Bronchial epithelial cell (primary cell): Measurements from ENCODE around the gene FAM185A. TPM values are rescaled to one million over a fixed set of nuclear protein-coding genes. Genes with fewer than 3 reads are reported as not detected.
A peak's percentile ranks its signal among the peaks of the same experiment; 100 is the strongest.
"Not testable (repeated sequence)": the region's sequence is repeated elsewhere in the genome, so short reads cannot be mapped to it uniquely, and the experiment has no call there.

Experiments
- DNase-seq: peaks from one replicate; pipeline ENCODE4 v3.0.0-alpha.2; 2010; ENCODE audit warnings: low read depth
- FAIRE-seq: peaks from 2 replicates; lab custom pipeline; 2011; peaks lifted over from hg19 to GRCh38; lab: Jason Lieb, UNC
- H3K27me3 ChIP-seq: 2 replicates; pipeline ENCODE4 v1.5.1; 2011; ENCODE audit warnings: low read length; ENCODE audit not compliant: control insufficient read depth, insufficient read depth
- H3K36me3 ChIP-seq: 2 replicates; pipeline ENCODE4 v1.5.1; 2011; ENCODE audit warnings: low read length; ENCODE audit not compliant: control insufficient read depth, insufficient read depth
- H3K4me3 ChIP-seq: 2 replicates; pipeline ENCODE4 v1.5.1; 2011; ENCODE audit warnings: mild to moderate bottlenecking, low read depth, low read length, control low read depth
- total RNA-seq: library from RNA; depleted of rRNA; stranded (reverse); fragments of >200 nt; gene quantifications from 2 replicates; pipeline ENCODE4 v1.2.1, GENCODE V29; 2014

Gene FAM185A
- total RNA-seq, 1 donor from 2014 or later = 9.2 TPM

- FAIRE-seq, H3K36me3 ChIP-seq: not testable (repeated sequence)
Measured at GRCh38 chr7:102758227-102758626, 9.4 kb downstream of the FAM185A start.

GRCh38 chr7:102759934-102760333 is 11.1 kb downstream of the FAM185A start:
- not testable (repeated sequence) for H3K4me3 ChIP-seq, H3K36me3 ChIP-seq, H3K27me3 ChIP-seq, FAIRE-seq, DNase-seq

More at GRCh38 chr7:102758227-102758626, 9.4 kb downstream of the FAM185A start:
- H3K27me3 ChIP-seq, H3K4me3 ChIP-seq: not testable (repeated sequence)
- DNase-seq = peak; percentile 8

GRCh38 chr7:102761234-102761633 is 12.4 kb downstream of the FAM185A start:
- not testable (repeated sequence) for H3K27me3 ChIP-seq, H3K36me3 ChIP-seq, DNase-seq, FAIRE-seq, H3K4me3 ChIP-seq

DNA sequence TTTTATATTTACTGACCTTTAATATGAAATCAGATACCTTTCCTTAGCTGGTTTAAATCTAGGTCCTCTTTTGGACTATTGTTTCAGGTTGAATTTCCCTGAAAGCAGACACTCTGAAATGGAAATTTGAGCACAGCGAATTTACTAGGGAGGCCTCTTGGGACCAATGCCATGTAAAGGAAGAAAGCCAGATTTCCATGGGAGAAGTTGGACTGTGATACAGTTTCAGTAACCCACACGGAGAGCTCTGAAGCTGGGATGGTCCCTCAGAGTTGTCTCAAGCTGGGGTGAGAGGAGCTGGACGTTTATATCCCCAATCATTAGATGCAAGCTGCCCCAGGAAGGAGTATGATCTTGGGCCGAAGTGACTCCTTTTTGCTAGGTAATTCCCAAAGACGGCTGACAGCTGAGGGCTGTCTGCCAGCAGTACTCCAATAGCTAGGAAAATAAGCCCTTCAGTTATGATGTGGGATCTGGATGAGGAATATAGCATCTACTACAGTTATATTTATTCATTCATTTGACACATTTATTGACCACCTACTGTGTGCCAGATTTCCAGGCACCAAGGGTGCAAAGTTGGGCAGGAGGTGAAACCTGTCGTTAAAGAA is 14.6 kb downstream of the FAM185A start:
- H3K4me3 ChIP-seq, H3K36me3 ChIP-seq, FAIRE-seq, DNase-seq, H3K27me3 ChIP-seq: not testable (repeated sequence)

DNA sequence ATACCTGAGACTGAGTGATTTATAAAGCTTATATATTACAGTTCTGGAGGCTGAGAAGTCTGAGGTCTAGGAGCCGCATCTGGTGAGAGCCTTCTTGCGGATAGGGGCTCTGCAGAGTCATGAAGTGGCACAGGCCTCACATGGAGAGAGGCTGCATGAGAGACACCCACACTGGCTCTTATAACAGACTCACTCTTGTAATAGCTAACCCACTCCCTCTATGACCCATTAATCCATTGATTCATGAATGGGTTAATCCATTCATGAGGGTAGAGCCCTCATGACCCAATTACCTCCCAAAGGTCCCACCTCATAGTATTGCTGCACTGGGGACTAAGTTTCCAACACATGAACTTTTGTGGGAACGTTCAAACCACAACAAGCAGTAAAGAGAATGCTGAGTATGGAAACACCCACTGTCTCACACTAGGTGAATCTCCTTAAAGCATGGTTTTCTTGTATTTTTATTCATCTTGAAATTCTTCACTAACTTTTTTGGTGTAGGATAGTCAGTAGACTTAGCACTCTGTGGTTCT is 20.9 kb downstream of the FAM185A start:
- H3K36me3 ChIP-seq, H3K4me3 ChIP-seq, H3K27me3 ChIP-seq, DNase-seq: not testable (repeated sequence)
- FAIRE-seq = peak; percentile 55

DNA sequence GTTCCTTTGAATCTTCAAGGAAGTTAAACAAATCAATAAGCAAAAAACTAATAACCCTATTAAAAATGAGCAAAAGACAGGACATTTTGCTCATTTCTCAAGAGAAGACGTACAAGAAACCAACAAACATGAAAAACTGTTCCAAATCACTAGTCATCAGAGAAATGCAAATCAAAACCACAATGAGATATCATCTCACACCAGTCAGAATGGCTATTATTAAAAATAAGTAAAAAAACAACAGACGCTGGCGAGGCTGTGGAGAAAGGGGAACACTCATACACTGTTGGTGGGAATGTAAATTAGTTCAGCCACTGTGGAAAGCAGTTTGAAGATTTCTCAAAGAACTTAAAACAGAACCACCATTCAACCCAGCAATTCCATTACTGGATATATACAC is 21.7 kb downstream of the FAM185A start:
- H3K27me3 ChIP-seq, H3K36me3 ChIP-seq, DNase-seq, H3K4me3 ChIP-seq, FAIRE-seq: not testable (repeated sequence)

GRCh38 chr7:102776217-102776616 is 27.4 kb downstream of the FAM185A start:
- H3K27me3 ChIP-seq, FAIRE-seq, H3K36me3 ChIP-seq, DNase-seq, H3K4me3 ChIP-seq: not testable (repeated sequence)

DNA sequence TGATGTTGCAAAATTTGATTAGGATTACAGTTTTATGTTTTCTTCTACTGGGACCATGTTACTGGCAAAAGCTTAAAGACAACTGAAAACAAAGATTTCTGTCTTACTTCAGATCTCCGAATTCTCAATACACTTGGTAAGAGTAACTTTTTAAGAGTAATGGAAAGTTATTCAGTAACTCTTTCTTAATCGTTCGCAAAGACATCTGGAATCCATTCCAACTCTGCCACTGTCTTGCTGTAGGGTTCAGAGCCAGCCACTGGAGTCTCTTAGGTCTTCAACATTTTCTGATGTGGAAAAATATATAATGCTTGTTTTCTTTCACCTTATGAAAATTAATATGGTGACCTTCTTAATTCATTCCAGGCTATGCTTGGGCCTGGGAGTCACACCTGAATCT is 29.9 kb downstream of the FAM185A start:
- FAIRE-seq, H3K4me3 ChIP-seq, H3K36me3 ChIP-seq, H3K27me3 ChIP-seq, DNase-seq: not testable (repeated sequence)

- H3K36me3 ChIP-seq, DNase-seq, H3K27me3 ChIP-seq, H3K4me3 ChIP-seq, FAIRE-seq: not testable (repeated sequence)
Measured at GRCh38 chr7:102780926-102781325, 32.1 kb downstream of the FAM185A start.

GRCh38 chr7:102788770-102789169 is 40.0 kb downstream of the FAM185A start:
- H3K27me3 ChIP-seq, H3K4me3 ChIP-seq, H3K36me3 ChIP-seq, FAIRE-seq: not testable (repeated sequence)
- DNase-seq = peak; percentile 13

DNA sequence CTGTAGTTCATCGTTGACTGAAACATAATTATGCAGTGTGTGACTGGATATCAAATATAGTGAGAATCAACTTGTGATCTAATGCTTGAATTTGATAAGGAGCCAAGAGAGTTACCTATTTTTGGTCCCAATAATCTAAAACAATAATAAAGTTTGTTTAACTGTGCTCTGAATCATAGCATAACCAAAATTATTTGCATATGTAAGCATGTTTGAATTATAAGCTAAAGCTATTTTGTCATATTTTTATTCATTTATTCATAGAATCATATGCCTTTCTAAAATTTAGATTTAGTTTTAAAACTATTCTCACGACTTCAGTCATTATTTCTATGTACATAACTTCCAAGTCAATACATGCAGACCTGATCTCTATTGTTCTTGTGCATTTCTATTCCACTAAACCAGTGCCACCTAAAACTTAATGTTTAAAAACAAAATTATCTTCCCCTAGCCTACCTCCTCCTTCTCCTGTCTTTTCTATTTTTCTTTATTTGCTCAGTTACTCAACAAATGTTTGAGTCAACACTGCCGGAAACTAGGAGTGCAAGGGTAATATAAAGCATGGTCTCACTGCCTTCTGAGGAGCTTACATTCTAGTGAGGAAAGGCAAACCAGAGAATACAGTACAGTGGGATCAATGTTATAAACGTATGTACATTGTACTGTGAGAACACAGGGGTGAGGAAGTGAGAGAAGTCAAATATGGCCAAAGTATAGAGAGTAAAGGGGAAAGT is 41.7 kb downstream of the FAM185A start:
- not testable (repeated sequence) for H3K36me3 ChIP-seq, FAIRE-seq, H3K27me3 ChIP-seq, DNase-seq, H3K4me3 ChIP-seq

- DNase-seq, H3K36me3 ChIP-seq, H3K4me3 ChIP-seq, H3K27me3 ChIP-seq, FAIRE-seq: not testable (repeated sequence)
Measured at GRCh38 chr7:102791367-102791766, 42.6 kb downstream of the FAM185A start.

DNA sequence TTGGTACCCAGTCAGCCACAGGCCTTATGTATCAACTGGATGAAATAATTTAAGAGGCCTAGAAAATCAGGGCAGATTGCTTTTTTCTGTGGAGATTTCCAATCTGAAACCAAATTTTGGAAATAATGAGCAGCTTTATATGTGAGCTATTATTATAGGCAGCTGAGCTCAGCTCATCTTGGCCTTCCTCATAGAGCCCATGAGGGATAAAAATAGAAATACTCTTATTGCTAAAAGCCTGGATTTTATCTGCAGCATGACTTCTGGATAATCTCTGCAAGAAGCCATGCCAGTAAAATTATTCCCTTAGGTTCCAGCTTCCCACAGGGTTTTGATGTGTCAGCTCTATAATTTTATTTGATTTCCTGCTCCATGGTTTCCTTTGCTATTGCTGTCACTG is 43.0 kb downstream of the FAM185A start:
- not testable (repeated sequence) for FAIRE-seq, DNase-seq, H3K36me3 ChIP-seq, H3K27me3 ChIP-seq, H3K4me3 ChIP-seq

DNA sequence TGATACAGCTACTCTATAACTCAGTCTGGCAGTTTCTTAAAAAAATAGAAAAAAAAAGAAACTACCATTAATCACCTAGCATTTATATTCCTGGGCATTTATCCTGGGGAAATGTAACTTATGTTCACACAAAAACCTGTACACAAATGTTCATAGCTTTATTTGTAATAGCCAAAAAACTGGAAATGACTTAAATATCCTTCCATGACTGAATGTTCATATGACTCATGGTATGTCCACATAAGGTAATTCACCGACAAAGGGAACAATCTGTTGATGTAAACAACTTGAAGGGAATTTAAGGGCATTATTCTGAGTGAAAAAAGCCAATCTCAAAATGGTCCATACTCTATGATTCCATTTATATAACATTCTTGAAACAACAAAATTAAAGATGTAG is 45.8 kb downstream of the FAM185A start:
- FAIRE-seq, H3K27me3 ChIP-seq, H3K36me3 ChIP-seq, H3K4me3 ChIP-seq: not testable (repeated sequence)
- peak; percentile 59 for DNase-seq
